GOT3 (cell line): ENCODE data around the gene TMEM151A.
"Not testable (repeated sequence)": the region's sequence is repeated elsewhere in the genome, so short reads cannot be mapped to it uniquely, and the experiment has no call there.

Experiments
- DNase-seq: peaks from one replicate; lab custom pipeline; 2025; ENCODE audit warnings: mixed read lengths; lab: John Stamatoyannopoulos, UW

Gene TMEM151A

GRCh38 chr11:66291706-66292542 is at the start of gene TMEM151A:
Gene TMEM151A (plus strand): TSS chr11:66291894. CDS start chr11:66292014, 120 bp downstream.
- no peak for DNase-seq

DNA sequence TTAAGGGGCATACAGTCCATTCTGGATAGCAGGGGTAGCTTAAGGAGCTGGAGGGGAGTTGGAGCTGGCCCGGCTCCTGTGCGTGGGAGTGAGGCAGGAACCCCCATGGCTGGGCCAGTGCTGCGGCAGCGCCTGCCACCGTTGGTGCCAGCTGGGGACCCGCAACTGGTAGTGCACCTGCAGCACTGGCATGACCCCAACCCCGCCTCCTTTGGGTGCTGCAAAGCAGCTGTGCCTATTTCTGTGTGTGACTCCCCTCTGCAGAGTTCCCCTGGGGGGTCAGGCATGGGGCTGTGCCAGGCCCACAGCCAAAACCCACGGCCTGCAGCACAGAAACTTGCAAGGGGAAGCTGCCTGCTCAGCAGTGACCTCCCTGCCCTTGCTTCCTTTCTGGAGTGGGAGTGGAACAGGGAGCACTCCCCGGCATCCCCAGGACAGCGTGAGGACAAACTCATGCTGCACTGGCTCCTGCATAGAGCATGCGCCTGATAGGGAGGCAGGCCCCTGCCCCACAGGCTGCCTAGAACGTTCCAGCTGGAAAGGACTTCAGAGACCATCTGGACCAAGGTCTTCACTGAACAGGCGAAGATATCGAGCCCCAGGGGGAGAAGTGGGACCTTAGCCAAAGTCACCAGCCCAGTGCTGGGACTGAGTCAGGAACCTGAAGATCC is 49.5 kb upstream of the TMEM151A start:
- no peak for DNase-seq

- DNase-seq: no peak
Measured at GRCh38 chr11:66243782-66244535, 47.7 kb upstream of the TMEM151A start.

DNA sequence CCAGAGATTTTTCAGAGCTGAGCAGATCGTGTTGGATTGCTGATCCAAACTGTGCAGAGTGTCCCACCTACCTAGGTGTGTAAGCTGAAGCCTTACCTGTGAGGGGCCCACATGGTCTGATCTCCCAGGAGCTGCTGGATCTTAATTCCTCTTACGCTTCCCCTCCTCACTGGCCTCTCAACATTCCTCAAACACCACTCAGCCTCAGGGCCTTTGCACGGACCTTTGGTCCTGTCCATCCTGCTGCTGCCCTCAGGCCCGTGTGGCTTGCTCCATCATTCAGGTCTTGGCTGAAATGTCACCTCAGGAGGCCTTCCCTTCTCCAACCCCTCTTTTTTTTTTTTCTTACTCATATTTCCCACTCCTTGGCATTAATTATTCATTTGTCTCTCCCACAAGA is 44.4 kb upstream of the TMEM151A start:
- no peak for DNase-seq

DNA sequence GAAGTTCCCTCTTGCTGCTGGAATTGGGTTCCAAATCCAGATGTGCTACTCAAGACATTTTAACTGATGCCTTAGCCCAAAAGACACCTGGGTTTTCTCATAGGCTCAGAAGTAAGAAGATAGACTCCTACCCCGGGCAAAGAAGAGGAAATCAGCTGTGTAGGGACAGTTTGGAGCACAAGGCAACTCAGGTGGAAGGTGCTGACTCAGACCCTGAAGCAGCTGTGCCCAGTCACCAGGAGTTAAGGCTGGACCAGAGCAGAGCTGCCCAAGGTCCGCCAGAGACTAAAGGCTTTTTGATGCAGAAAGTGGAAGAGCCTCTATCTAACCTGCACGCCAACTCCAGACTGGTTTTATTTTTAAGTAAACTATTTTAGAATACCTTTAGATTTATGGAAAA is 43.9 kb upstream of the TMEM151A start:
- no peak for DNase-seq

- DNase-seq: no peak
Measured at GRCh38 chr11:66248903-66249302, 42.8 kb upstream of the TMEM151A start.

GRCh38 chr11:66251809-66252208 is 39.9 kb upstream of the TMEM151A start:
- DNase-seq: no peak

GRCh38 chr11:66253081-66253480 is 38.6 kb upstream of the TMEM151A start:
- not testable (repeated sequence) for DNase-seq

GRCh38 chr11:66258473-66258893 is 33.2 kb upstream of the TMEM151A start:
- no peak for DNase-seq

DNA sequence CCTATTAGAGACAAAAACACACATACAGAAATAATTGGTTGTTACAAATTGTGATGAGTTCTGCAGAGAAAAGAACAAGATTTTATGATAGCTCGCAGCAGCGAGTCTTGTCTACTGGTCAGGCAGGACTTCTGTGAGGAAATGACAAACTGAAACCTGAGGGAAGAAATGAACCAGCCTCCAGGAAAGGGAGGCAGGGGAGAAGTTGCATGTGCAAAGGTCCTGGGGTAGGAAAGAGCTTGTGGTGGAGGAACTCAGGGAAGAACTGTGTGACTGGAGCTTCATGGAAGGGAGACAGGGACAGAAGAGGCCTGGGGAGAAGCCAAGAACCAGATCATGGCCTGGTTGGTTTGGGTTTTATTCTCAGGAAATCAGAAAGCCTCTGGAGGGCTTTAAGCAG is 32.5 kb upstream of the TMEM151A start:
- no peak for DNase-seq

GRCh38 chr11:66259956-66260355 is 31.7 kb upstream of the TMEM151A start:
- DNase-seq: no peak

GRCh38 chr11:66261578-66261977 is 30.1 kb upstream of the TMEM151A start:
- DNase-seq: no peak

GRCh38 chr11:66262191-66262590 is 29.5 kb upstream of the TMEM151A start:
- no peak for DNase-seq

GRCh38 chr11:66262696-66263095 is 29.0 kb upstream of the TMEM151A start:
- DNase-seq: no peak

GRCh38 chr11:66263231-66263630 is 28.5 kb upstream of the TMEM151A start:
- DNase-seq: no peak

GRCh38 chr11:66263785-66264184 is 27.9 kb upstream of the TMEM151A start:
- DNase-seq: no peak

- DNase-seq: no peak
Measured at GRCh38 chr11:66264383-66264782, 27.3 kb upstream of the TMEM151A start.

- no peak for DNase-seq
Measured at GRCh38 chr11:66264914-66265313, 26.8 kb upstream of the TMEM151A start.

DNA sequence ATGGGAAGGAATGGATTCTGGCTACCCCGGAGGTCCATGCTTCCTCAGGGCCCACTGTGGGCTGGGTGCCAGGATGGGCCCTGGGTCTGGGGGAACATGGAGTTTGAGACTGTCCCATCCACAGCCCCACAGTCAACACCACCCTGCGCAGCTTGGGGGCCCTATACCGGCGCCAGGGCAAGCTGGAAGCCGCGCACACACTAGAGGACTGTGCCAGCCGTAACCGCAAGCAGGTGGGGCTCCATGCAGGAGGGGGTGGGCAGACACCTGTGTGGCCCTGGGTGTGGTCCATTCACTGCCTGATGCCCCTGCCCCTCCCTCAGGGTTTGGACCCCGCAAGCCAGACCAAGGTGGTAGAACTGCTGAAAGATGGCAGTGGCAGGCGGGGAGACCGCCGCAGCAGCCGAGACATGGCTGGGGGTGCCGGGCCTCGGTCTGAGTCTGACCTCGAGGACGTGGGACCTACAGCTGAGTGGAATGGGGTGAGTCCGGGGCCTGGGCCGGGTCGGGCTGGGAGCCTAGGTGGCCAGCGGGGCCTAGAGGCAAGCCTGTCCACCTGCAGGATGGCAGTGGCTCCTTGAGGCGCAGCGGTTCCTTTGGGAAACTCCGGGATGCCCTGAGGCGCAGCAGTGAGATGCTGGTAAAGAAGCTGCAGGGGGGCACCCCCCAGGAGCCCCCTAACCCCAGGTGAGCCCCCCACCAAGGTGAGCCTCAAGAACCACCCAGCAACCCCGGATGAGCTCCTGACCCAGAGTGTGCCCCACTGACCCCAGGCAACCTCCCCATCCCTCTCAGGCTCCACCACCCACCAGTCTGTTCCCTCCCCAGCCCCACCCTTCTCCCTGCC is 25.9 kb upstream of the TMEM151A start:
- DNase-seq: no peak

DNA sequence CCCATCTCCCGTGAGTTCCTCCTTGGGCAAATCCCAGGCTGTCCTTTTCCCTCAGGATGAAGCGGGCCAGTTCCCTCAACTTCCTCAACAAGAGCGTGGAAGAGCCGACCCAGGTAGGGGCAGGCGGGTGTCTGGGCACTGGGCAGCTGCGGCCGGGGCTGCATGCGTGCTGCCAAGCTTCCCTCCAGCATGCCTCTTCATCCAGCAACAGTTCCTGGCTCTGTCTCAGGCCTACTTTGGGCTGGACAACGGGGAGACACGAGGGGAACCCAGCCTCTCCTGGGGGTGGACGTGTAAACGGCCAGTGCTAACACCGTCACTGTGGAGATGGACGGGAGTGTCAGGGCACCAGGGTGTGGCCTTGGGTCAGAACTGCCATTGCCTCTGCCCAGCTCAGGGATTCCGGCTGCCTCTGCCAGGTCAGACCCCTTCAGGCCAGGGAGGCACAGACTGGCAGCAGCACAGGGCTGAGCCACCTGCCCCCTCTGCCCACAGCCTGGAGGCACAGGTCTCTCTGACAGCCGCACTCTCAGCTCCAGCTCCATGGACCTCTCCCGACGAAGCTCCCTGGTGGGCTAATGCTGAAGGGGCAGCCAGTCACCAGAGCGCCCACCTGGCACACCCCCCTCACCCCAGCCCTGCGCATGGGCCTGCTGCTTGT is 25.2 kb upstream of the TMEM151A start:
- DNase-seq: no peak

GRCh38 chr11:66267039-66267378 is 24.7 kb upstream of the TMEM151A start:
- DNase-seq: no peak
